HepG2 (cell line): ENCODE measurements around the gene MFN2. TPM values are rescaled to one million over a fixed set of nuclear protein-coding genes. Genes with fewer than 3 reads are reported as not detected.

ENCODE experiments used
- EHMT2 ChIP-seq: fragments of 200-600 bp; sonication (generic); IDR thresholded peaks from 2 replicates; pipeline ENCODE4 v1.7.0; 2017; ENCODE audit warnings: antibody characterized with exemption, low read depth, low read length, borderline replicate concordance
- GATAD1 ChIP-seq: IDR thresholded peaks from 2 replicates; pipeline ENCODE4 v1.6.1; 2016; ENCODE audit warnings: missing genetic modification reagents, missing compliant biosample characterization
- IKZF1 ChIP-seq: fragments of 450-650 bp; IDR thresholded peaks from 2 replicates; pipeline ENCODE4 v1.7.1; 2016
- KAT8 ChIP-seq: IDR thresholded peaks from 2 replicates; pipeline ENCODE4 v1.6.1; 2016; ENCODE audit warnings: missing genetic modification reagents, missing compliant biosample characterization
- KDM5B ChIP-seq: sonication (generic); formaldehyde crosslinking; IDR thresholded peaks from 2 replicates; pipeline ENCODE4 v1.4.0; 2020; ENCODE audit warnings: missing genetic modification reagents, mild to moderate bottlenecking, borderline replicate concordance
- MIXL1 ChIP-seq: IDR thresholded peaks from 2 replicates; pipeline ENCODE4 v1.6.1; 2016
- NCOA2 ChIP-seq: sonication (generic); formaldehyde crosslinking; IDR thresholded peaks from 2 replicates; pipeline ENCODE4 v1.8.0; 2022; ENCODE audit warnings: inconsistent platforms
- PBX2 ChIP-seq: IDR thresholded peaks from 2 replicates; pipeline ENCODE4 v1.6.1; 2016; ENCODE audit warnings: control low read depth
- PRDM4 ChIP-seq: sonication (generic); formaldehyde crosslinking; IDR thresholded peaks from 2 replicates; pipeline ENCODE4 v1.9.0; 2021; ENCODE audit warnings: missing genetic modification reagents, borderline replicate concordance
- SIN3B ChIP-seq: fragments of 150-350 bp; IDR thresholded peaks from 2 replicates; pipeline ENCODE4 v1.6.1; 2014; ENCODE audit warnings: low read length
- SP140L ChIP-seq: sonication (generic); formaldehyde crosslinking; IDR thresholded peaks from 2 replicates; pipeline ENCODE4 v1.4.0; 2020; ENCODE audit warnings: missing genetic modification reagents, borderline replicate concordance
- TBL1XR1 ChIP-seq: fragments of 150-350 bp; IDR thresholded peaks from 2 replicates; pipeline ENCODE4 v1.6.1; 2014; ENCODE audit warnings: borderline replicate concordance, low read length; ENCODE audit not compliant: partially characterized antibody
- ZKSCAN1 ChIP-seq: fragments of 150-350 bp; IDR thresholded peaks from 2 replicates; pipeline ENCODE4 v1.6.1; 2014; ENCODE audit warnings: low read length
- ZNF180 ChIP-seq: sonication (generic); formaldehyde crosslinking; IDR thresholded peaks from 2 replicates; pipeline ENCODE4 v1.4.0; 2020; ENCODE audit warnings: low read depth, missing genetic modification reagents, borderline replicate concordance
- ZNF235 ChIP-seq: sonication (generic); formaldehyde crosslinking; IDR thresholded peaks from 2 replicates; pipeline ENCODE4 v1.8.1; 2023; ENCODE audit warnings: mild to moderate bottlenecking, missing genetic modification reagents, borderline replicate concordance
- ZNF33A ChIP-seq: sonication (generic); formaldehyde crosslinking; IDR thresholded peaks from 2 replicates; pipeline ENCODE4 v1.5.1; 2020; ENCODE audit warnings: missing genetic modification reagents, mild to moderate bottlenecking, moderate library complexity, borderline replicate concordance
- ZNF660 ChIP-seq: sonication (generic); formaldehyde crosslinking; IDR thresholded peaks from 2 replicates; pipeline ENCODE4 v1.5.1; 2020; ENCODE audit warnings: mild to moderate bottlenecking, low read depth, missing genetic modification reagents, borderline replicate concordance
- ZNF670 ChIP-seq: sonication (generic); formaldehyde crosslinking; IDR thresholded peaks from 2 replicates; pipeline ENCODE4 v1.8.0; 2022; ENCODE audit warnings: mild to moderate bottlenecking, missing genetic modification reagents, borderline replicate concordance
- polyA plus RNA-seq, 8 experiments: library from polyadenylated mRNA; depleted of rRNA in 3 of 8; stranded (reverse) in 7 of 8; unstranded in 1 of 8; fragments of >200 nt; fragmentation: Illumina TruSeq in 4 of 8; extraction: Trizol in 4 of 8; gene quantifications; 2 replicates each; pipeline versions ENCODE4 v1.2.1 to v1.2.3, GENCODE V29; 2011 to 2016; ENCODE audit warnings: low read depth in 4 of 8, missing spikeins in 1 of 8, mixed read lengths in 1 of 8; ENCODE audit not compliant: insufficient read depth in 1 of 8
- total RNA-seq, 5 experiments: library from RNA; depleted of rRNA; stranded (reverse); fragments of >200 nt; fragmentation: Illumina TruSeq; extraction: Trizol; gene quantifications; 2 replicates each; pipeline ENCODE4 v1.2.3, GENCODE V29; 2016; ENCODE audit warnings: low read depth in 1 of 5
- TF ChIP-seq, protein P1 (sequence below): sonication (generic); formaldehyde crosslinking; IDR thresholded peaks from 2 replicates; pipeline ENCODE4 v1.9.0; 2021; ENCODE audit warnings: missing genetic modification reagents, mild to moderate bottlenecking, borderline replicate concordance
- TF ChIP-seq, protein P2 (sequence below): sonication (generic); formaldehyde crosslinking; IDR thresholded peaks from 2 replicates; pipeline ENCODE4 v1.9.0; 2022; ENCODE audit warnings: missing genetic modification reagents, mild to moderate bottlenecking, borderline replicate concordance
- TF ChIP-seq, protein P3 (sequence below): IDR thresholded peaks from 2 replicates; pipeline ENCODE4 v1.6.1; 2016; ENCODE audit warnings: mild to moderate bottlenecking

Gene MFN2
- total and polyA plus RNA-seq, 2 of the 13 experiments (the other 11 are each of a cell fraction or from before 2014, with no cell fraction given), result 38.7 to 60.9 TPM

DNA sequence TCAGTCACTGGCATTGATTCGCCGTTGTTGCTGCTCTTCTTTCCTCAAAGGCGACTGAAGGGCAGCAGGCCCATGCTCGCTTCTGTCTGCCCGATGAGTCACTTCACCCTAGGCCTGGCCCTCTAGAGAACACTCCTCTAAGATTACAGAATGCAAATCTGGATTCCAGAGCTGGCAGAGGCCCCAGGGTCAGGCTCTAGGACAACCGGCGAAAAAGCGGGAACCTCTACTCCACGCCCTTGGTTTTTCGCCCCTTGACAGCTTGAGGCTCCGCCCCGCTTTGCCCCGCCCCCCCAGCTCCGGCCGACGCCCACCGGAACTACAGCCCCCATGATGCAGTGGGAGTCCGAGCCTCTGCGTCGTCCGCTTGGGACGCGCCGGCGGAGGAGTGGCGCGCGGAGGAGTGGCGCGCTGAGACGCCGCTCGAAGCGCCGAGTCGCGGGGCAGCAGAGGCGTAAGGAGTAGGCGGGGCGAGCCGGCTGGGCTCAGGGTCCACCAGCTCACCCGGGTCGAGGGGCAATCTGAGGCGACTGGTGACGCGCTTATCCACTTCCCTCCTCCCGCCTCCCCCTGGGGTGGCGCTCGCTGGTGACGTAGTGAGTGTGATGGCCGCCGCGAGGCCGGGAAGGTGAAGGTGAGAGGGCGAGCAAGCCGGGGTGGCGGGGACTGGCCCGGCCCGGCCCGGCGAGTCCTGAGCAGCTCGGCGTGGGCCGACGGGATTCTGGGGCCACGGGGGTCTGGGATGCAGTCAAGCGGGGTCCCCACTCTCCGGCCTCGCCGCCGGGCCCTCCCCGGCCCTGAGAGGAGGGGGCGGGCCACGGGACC lies at the start of gene MFN2 (continued):
- TF ChIP-seq SIN3B (peak; percentile 95), ZNF235 (CRISPR knock-in tag) (0 out of 2 replicates have a peak, but pooled peaks have one; percentile 65), KAT8 (CRISPR knock-in tag) (peak; percentile 97), IKZF1 (no peak), PBX2 (peak; percentile 58), ZNF33A (no peak), SP140L (CRISPR knock-in tag) (no peak), EHMT2 (no peak), PRDM4 (CRISPR knock-in tag) (no peak), KDM5B (CRISPR knock-in tag) (peak; percentile 25; the same call in 1 of the 2 replicates), ZKSCAN1 (no peak), GATAD1 (peak; percentile 99), ZNF660 (CRISPR knock-in tag) (no peak), MIXL1 (CRISPR knock-in tag) (peak; percentile 38; the same call in 1 of the 2 replicates), NCOA2 (CRISPR knock-in tag) (no peak; the same call in 1 of the 2 replicates), ZNF180 (CRISPR knock-in tag) (no peak), ZNF670 (CRISPR knock-in tag) (no peak), TBL1XR1 (no peak)
- TF ChIP-seq, protein P1, sequence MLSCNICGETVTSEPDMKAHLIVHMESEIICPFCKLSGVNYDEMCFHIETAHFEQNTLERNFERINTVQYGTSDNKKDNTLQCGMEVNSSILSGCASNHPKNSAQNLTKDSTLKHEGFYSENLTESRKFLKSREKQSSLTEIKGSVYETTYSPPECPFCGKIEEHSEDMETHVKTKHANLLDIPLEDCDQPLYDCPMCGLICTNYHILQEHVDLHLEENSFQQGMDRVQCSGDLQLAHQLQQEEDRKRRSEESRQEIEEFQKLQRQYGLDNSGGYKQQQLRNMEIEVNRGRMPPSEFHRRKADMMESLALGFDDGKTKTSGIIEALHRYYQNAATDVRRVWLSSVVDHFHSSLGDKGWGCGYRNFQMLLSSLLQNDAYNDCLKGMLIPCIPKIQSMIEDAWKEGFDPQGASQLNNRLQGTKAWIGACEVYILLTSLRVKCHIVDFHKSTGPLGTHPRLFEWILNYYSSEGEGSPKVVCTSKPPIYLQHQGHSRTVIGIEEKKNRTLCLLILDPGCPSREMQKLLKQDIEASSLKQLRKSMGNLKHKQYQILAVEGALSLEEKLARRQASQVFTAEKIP, result no peak
- TF ChIP-seq, protein P2, sequence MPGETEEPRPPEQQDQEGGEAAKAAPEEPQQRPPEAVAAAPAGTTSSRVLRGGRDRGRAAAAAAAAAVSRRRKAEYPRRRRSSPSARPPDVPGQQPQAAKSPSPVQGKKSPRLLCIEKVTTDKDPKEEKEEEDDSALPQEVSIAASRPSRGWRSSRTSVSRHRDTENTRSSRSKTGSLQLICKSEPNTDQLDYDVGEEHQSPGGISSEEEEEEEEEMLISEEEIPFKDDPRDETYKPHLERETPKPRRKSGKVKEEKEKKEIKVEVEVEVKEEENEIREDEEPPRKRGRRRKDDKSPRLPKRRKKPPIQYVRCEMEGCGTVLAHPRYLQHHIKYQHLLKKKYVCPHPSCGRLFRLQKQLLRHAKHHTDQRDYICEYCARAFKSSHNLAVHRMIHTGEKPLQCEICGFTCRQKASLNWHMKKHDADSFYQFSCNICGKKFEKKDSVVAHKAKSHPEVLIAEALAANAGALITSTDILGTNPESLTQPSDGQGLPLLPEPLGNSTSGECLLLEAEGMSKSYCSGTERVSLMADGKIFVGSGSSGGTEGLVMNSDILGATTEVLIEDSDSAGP (CRISPR knock-in tag), result peak; percentile 89; the same call in 1 of the 2 replicates
- TF ChIP-seq, protein P3, sequence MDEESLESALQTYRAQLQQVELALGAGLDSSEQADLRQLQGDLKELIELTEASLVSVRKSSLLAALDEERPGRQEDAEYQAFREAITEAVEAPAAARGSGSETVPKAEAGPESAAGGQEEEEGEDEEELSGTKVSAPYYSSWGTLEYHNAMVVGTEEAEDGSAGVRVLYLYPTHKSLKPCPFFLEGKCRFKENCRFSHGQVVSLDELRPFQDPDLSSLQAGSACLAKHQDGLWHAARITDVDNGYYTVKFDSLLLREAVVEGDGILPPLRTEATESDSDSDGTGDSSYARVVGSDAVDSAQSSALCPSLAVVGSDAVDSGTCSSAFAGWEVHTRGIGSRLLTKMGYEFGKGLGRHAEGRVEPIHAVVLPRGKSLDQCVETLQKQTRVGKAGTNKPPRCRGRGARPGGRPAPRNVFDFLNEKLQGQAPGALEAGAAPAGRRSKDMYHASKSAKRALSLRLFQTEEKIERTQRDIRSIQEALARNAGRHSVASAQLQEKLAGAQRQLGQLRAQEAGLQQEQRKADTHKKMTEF, result peak; percentile 98
